ENCODE measurements around the gene PIK3AP1.

DNA sequence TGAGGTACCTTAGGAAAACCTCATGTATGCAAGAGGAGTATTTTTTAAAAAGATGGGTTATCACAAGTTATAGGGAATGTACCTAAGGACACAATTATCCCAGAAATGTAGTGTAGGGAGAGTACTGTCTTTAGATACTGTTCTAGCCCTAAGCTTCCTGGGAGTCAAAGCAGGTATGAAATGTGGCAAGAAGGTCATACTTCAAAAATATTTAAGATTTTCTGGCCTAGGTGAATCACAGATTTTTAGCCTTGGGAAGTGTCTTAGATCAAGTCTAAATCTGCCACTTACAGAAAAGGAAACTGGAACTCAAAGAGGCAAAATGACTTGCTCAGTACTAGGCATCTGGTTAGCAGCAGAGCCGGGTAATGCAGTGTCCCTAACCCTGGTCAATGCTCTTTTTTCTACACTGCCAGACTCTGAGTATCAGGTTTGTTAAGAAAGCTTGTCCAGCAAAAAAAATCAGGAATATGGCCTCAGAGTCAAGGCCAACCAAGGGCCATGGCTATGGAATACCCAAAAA is 13.9 kb downstream of the PIK3AP1 start:
- TF ChIP-seq, protein P1, sequence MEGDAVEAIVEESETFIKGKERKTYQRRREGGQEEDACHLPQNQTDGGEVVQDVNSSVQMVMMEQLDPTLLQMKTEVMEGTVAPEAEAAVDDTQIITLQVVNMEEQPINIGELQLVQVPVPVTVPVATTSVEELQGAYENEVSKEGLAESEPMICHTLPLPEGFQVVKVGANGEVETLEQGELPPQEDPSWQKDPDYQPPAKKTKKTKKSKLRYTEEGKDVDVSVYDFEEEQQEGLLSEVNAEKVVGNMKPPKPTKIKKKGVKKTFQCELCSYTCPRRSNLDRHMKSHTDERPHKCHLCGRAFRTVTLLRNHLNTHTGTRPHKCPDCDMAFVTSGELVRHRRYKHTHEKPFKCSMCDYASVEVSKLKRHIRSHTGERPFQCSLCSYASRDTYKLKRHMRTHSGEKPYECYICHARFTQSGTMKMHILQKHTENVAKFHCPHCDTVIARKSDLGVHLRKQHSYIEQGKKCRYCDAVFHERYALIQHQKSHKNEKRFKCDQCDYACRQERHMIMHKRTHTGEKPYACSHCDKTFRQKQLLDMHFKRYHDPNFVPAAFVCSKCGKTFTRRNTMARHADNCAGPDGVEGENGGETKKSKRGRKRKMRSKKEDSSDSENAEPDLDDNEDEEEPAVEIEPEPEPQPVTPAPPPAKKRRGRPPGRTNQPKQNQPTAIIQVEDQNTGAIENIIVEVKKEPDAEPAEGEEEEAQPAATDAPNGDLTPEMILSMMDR (IDR thresholded peaks at IDR 0.05; ENCODE audit: low read length) = no peak
- no peak for TF ChIP-seq EZH2 (optimal IDR thresholded peaks at IDR 0.05; ENCODE audit: low read depth, low read length)
- TF ChIP-seq EZH2phosphoT487 (IDR thresholded peaks at IDR 0.05; ENCODE audit: low read length) = no peak
